Hepatocyte (in vitro differentiated cells): ENCODE measurements around the gene TMEM245.

ENCODE experiments used
- CTCF ChIP-seq: fragments of 200-600 bp; sonication (generic); IDR thresholded peaks from 2 replicates; pipeline ENCODE4 v1.5.1; 2016; ENCODE audit warnings: antibody characterized with exemption, mild to moderate bottlenecking; ENCODE audit not compliant: poor library complexity
- EZH2 ChIP-seq: fragments of 200-600 bp; sonication (generic); IDR thresholded peaks from 2 replicates; pipeline ENCODE4 v1.6.1; 2016; ENCODE audit warnings: antibody characterized with exemption, mild to moderate bottlenecking, borderline replicate concordance

- TF ChIP-seq CTCF (peak; percentile 36), EZH2 (no peak)
Observed at GRCh38 chr9:109098171-109098959, 21.4 kb downstream of the TMEM245 start.
